GM12892 (cell line): ENCODE measurements around the gene GDF2.

Experiments
- POLR2A ChIP-seq: IDR thresholded peaks from 2 replicates; pipeline ENCODE4 v1.6.1; 2011; ENCODE audit warnings: low read depth, low read length, control low read depth
- POLR2AphosphoS5 ChIP-seq: IDR thresholded peaks from 2 replicates; pipeline ENCODE4 v1.6.1; 2011; ENCODE audit warnings: low read depth, low read length, control low read depth

- TF ChIP-seq POLR2A = no peak
- no peak for TF ChIP-seq POLR2AphosphoS5
These were observed 36.2 kb downstream of the GDF2 start for GRCh38 chr10:47358457-47358856.
